GM04503 (cell line): Measurements from ENCODE around the gene IFT43.
"Not testable (repeated sequence)": the region's sequence is repeated elsewhere in the genome, so short reads cannot be mapped to it uniquely, and the experiment has no call there.

Source experiments
- DNase-seq: peaks from one replicate; pipeline ENCODE4 v3.0.0-alpha.2; 2012; ENCODE audit warnings: low read depth

IFT43 gene

DNA sequence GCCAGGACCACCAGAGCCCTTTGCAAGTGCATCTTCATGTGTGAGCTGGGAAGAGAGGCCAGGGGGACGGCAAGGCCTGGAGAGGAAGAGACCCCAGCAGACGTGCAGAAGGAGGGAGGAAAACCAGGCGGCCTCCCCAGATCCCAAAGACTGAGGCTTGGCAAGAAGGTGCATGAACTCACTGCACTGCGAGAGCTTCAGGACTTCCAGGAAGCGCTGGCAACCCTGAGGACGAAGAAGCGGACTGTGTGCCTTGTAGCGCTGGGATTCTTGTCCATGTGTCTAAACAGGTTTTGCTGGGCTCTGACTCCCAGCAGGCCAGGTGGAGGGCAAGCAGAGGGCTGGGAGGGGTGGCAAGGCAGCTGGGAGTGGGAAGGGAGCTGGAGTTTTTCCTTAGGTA lies 4.7 kb upstream of the IFT43 start:
- DNase-seq = no peak

DNA sequence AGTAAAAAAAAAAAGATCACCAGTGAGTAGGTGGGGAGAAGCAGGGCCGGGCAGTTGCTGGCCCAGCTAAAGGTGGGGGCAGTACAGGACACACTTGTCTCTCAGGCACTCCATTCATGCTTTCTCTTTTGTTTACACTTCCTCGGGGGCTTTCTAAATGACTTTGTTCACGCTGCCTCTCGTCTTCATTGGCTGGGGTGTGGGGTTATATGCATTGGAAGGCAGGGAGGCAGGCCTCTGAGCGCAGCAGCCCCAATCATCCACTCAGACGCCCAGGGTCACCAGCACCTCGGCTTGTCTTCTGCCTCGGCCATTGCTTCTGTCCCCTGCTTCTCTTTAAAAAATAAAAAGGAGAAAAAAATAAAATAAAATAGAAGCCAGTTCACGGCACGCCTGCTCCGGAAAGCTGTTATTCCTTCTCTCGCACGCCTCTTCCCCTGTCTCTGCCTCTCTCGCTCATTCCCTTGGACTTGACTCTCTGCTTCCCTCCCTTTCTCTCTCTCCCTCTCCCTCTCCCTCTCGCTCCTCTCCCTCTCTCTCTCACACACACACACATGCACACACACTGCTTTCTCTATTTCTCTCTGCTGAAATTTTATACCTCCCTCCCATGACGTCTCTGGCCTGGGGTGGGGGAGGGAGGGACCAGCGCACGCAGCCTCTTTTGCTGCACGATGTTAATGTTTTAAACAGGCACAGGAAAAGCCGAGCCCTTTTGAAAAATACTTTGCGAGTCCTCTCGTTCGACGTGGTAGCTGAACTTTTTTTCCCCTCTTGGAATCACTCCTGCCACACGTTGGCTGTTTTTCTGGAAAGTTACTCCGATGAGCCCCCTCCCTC lies 3.9 kb upstream of the IFT43 start, which contains the start of gene TGFB3:
Gene TGFB3, minus strand, starts transcription at position 570 of the 840 bp plus-strand sequence. CDS start 1,102 bp downstream, outside the sequence.
- DNase-seq = peak; percentile 68

DNA sequence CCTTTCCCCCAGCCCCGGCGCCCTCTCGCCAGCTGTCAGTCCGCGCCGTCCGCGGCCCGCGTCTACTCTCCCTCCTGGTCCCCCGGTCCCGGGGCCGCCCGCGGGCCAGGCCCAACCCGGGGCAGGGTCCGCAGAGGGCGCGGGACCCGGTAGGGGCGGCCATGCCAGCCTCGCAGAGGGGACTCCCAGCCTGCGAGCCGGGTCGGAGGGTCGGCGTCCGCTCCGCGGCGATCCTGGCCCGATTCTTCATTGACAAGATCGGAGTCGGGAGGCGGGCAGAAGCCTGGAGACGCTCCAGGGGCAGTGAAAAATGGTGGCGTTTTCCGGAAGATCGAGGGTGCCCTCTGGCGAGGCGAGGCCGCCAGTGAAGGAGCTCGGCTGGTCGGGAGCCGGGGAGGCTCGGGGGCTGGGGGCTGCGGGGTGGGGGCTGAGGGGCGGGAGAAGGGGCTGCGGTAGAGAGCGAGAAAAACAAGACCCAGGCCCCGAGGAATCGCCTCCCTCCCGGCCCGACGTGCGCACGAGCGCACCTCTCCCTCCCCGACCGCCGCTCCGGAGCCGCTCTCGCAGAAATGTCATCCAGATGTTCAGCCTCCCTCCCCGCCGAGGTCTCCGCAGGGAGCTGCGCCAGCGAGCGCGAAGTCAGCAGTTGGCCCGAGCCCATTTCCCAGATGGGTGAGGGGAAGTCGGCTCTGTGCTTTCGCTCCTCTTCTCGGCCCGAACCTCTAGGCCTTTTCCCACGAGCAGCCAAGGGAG lies 3.1 kb upstream of the IFT43 start:
- DNase-seq = peak; percentile 20

DNA sequence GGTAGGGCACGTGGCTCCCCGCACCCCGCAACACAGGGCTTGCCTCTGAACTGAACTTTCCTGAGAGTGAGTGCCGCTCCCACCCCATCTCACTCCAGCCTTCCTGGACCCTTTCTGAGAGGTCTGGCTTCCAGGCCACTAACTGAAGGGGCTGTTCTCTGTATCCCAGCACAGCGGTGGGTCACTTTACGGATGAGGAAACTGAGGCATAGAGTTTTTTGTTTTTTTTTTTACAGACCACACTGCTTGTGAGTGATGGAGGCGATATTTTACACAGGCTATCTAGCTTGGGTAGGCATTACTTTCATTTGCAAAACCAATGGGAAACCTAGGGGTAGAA lies 2.6 kb upstream of the IFT43 start:
- DNase-seq = no peak

DNA sequence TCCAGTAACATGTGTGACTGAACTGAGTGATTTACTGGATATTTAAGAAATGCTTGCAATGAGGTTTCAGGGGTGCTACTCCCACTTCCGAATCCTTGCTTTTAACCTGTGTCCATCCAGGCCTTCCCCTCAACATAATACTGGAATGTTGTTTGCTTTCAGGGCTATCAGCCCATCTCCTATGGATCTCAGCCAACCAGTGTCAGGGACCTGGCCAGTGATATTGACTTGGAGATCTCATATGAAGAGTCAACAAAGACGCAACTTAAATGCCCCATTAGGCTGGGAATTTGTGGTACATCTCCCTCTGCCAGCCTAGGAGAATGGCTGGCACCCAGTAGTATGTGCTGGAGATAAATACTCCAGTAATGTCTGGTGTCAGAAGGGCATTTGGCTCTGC lies 889 bp upstream of the IFT43 start:
- DNase-seq = no peak

DNA sequence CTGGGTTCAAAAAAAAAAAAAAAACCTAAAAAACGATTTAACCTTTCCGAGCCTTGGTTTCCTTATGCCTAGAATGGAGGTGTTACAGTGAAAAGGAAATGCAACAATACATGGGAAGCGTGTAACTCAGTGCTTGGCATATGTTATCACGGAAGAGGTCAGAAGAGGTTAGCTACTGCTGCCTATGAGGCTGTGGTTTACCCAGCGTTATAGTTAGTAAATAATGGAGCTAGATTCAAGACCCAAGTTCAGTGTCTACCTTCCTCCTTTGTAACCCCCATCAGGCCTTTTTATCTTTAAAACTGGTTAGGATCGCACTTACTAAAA lies 839 bp downstream of the IFT43 start:
- no peak for DNase-seq

DNA sequence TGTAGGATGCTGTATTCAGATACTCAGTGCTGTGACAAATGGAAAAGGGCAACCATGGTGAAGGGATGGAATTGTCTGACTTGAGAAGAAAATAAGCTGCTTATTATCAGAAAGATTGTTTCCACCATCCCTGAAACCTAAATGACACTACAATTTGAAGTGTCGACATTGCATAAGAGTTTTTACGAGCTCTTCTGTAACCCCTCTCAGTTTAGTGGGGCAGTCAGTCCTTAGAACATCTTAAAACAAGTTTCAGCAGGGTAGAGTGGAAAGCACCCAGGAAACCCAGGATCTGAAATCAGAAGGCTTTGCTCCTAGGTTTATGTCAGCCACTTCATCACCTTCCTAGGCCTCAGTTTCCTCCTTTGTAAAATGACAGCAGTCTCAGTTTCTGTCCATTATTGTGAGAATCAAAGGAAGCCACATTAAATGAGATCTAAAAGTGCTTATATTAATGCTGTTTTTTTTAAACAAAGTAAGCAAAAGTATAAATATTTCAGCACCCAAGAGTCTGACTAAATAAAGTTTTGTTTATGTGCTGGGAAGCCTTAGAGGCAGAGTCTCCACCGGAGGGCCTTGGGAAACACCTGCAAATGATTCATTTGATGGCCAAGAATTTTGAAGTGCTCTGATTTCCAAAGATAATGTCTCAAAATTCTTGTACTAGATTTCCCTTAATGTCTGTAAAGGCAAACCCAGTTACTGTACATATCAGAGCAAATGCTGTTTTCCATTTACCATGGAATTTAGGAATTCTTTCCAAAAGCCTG lies 1.8 kb downstream of the IFT43 start:
- no peak for DNase-seq

DNA sequence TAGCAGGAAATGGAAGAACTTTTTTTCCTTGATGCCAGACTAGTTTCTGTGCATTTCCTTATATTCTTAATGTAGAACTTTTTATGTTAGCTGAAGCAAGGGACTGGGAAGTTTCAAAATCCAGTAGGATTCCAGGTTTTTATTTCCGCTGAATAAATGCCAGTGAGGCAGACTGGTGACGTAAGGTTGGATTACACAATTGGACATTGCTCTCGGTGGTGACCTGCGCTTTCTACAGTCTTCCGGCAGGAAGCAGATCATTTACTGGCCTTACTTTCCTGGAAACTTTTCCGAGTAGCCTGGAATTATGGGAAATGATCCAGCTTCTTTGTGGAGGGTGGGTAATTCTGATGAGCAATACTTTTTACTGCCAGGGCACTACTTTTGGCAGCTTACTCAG lies 3.6 kb downstream of the IFT43 start:
- DNase-seq = peak; percentile 45

DNA sequence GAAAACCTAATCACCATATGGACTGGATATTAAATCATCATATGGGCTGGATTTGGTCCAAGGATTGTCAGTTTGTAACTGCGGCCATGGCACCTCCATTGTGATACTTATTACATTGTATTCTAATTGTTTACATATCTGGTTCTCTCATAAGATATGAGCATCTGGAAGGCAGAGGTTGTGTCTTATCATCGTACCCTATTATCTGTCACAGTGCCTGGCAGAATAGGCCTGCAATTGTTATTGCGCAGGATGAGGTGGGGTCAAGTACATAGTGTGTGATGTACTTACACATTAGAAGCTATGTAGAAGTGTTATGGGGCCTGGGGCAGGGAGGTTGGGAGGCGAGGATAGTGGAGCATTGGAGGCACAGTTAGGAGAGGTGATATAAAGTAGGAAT lies 4.7 kb downstream of the IFT43 start:
- no peak for DNase-seq

DNA sequence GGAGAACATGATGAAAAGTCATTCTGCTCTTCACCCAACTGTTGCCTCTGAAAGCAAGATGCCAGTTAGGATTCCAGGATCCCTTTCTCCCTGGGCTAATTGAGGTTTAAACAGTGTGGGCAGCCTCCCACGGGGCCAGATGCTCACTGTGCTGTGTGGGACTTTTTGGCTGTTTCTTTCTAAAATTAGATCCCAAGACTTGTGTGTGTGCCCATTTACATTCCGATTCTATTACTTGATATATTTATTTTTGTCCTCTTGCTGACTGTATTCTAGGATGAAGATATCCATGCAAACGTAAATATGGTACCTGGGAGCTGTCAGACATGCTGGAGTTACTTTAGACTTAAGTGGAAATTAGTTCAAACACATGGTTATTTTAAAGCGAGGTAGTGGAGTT lies 6.2 kb downstream of the IFT43 start:
- peak; percentile 33 for DNase-seq

DNA sequence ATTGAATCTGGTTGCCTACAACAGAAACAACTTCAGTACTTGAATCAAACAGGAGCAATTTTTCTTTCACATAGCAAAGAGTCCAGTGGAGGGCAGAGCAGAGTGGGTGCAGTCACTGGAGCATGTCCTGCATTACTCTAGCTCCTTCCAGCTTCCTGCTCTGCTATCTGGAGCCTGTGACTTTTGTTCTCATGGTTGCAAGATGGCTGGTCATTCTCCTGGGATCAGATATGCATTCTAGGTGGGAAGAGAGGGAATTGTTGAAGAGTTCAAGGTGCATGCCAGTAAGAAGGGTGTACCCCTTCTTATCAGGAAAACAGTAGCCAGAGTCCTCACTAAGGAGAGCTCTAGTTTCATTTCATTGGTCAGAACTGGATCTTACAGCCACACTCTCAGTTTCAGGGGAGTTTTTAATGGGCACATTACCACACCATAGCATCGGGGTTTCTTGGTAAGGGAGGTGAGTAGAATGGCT lies 8.0 kb downstream of the IFT43 start:
- DNase-seq = no peak

DNA sequence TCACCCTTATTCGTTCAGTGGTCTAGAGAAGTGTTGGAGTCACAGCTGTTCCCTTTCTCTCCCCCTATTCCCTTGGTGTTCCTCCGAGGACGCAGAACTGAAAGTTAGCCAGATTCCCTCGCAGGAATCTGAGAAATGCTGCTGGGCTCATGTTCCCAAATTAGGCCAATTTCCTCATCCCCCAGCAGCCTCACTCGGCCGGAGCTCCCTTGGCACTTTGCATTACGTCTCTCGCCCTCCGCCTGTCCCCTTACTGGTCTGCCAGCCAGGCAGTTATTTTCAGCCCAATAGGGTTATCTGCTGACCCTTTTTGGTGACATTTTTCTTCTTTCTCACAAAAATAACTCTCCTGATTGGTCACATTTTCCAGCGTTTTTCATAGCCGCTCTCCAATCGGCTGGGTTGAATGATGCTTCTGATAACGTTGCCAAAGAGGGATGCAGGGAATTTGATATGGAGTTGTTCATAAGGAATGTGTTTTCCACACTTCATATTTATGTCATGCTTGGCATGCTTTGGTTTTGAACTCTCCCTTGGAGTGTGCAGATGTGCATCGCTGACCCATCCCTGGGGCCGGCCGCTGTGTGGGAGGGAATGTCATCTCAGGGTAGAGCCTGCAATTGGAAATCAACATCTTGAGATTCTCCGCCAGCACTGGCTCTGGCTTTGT lies 9.9 kb downstream of the IFT43 start:
- DNase-seq = peak; percentile 67

DNA sequence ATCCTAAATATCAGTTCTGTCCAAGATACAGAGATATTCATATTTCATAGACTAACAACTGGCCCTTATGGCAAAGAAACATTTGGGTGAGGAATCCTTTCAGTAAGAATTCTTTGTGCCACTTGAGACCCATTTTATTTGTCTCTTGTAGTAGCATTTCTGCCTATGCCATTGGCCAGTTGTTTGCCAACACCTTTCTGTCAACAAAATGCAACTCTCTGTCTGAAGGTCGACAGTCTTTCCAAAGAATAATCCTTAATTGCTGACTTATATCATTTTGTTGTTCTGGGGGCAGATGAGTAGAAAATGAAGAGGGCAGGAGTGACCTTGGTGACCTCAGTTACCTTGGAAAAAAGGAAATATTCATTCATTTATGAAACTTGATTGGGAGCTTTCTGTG lies 10.9 kb downstream of the IFT43 start:
- DNase-seq = no peak

DNA sequence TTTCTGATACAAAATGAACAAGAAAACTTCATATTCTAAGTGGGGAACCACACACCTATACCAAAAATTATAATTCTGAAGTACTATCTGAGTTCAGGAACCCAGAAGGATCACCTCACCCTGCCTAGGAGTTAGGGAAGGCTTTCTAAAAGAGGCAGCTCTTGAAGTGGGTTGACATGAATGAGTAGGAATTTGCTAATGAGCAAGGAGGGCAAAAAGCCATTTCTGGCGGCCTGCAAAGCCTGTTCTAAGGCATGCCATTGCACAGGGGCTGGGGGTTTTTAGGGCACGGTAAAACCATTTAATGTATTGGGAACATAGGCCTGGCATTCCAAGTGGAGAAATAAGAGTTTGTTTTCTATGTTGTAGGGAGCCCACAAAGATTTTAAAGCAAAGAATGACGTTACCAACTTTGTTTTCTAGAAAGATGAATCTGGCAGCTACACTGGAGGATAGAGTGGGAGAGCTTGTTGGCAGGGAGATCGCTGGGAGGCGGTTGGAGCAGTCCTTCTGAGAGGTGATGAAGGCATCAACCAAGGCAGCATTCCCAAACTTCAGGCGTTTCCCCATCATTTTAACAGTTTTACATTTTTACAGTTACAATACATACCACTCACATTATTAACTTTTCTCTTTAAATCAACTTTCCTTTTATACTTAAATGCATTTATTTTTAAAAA lies 14.1 kb downstream of the IFT43 start:
- DNase-seq = no peak

DNA sequence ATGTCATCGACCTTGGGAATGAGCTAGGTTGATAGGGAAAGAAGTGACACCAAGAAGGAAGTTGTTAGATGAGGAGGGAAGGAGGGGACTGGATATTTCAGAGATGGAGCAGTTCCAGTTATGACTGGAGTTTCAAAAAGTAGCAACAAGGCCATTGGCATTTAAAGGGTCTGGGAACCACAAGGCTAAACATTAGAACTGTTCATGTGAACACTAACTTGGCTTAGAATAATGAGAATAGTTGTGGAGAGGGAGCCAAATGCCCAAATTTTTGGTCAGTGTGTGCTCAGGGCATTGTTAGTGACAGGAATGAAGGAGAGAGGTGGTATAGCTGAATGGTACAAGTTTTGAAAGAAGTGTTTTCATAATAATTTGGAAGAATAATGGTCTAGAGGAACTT lies 16.8 kb downstream of the IFT43 start:
- no peak for DNase-seq

DNA sequence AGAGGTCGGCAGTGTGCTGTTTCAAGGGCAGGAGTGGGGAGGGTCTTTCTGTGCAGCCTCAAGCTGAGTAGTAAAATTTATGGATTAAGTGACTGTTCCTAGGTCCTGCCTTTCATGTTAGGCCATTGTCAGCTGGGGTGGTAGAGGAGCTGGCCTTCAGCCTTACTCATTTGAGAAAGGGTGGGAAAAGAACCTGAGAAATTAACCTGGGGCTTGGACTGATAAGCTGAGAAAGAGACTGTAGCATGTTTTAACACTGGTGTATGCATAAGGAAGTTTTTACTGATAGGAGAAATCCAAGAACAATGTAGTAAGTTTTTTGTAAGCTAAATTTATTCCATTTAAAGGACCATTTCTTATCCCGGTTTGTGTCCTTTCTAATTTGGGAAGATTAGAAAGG lies 20.7 kb downstream of the IFT43 start:
- DNase-seq = no peak

DNA sequence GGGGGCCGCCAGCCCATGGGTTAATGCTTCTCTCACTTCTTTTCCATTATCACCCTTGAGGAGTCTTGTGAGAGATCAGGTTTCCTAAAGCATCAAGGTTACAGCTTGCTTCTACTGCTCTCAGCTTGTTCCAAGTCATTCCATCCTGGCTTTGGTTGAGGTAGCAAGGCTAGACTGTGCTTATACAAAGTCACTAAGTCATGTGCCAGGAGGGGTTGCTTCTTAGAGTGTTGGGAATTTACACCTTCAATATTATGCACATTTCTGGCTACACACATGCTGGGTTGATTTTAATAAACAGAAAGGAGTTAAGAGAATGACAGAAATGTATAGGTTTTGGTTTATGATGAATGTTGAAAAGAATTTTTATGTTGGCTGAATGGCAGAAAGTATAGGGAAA lies 21.8 kb downstream of the IFT43 start:
- DNase-seq = no peak

DNA sequence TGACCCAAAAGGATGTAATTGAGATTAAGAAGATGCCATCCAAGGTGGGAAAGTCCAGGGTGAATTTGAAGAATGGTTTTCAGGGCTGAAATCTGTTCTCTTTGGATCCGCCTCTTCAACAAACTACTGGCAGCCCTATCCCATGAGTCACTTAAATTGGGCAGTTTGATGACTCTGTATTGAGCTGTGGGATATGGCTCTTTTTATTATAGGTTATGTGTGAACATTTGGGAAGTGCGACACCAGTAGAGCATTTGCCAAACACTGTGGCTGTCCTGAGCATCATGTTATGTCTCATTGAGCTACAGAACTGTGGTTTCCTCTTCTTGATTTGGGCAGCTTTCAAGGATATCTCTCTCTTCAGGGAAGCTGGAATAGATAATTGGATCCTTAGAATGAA lies 22.3 kb downstream of the IFT43 start:
- no peak for DNase-seq

DNA sequence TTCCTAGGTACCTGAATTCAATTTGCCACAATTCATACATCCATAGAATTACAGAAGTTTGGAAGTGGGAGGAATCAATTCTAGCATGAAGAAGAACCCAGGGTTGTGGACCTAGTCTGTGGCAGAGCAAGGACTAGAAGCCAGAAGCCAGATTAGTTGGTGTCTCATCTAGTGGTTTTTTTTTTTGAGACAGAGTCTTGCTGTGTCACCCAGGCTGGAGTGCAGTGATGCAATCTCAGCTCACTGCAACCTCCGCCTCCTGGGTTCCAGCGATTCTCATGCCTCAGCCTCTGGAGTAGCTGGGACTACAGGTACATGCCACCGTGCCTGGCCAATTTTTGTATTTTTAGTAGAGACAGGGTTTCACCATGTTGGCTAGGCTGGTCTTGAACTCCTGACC lies 24.1 kb downstream of the IFT43 start:
- DNase-seq = not testable (repeated sequence)

DNA sequence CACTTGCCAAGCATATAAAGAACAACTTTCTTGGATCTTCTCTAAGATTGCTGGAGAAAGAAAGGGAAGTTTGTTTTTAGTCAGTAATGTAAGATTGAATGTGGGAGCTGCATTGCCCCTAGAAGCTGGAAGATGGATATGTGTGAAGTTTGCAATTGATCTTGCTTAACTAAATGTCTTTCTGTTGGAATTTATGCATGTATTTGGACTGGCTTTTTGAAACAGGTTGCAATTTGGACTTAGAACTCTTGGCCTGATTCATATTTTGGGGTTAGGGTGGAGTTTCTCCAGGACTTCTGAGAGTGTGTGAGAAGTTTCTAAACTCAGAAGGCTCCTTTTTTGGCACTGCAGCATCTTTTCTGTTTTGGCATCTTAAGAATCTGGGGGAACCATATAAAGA lies 26.4 kb downstream of the IFT43 start:
- DNase-seq = no peak

DNA sequence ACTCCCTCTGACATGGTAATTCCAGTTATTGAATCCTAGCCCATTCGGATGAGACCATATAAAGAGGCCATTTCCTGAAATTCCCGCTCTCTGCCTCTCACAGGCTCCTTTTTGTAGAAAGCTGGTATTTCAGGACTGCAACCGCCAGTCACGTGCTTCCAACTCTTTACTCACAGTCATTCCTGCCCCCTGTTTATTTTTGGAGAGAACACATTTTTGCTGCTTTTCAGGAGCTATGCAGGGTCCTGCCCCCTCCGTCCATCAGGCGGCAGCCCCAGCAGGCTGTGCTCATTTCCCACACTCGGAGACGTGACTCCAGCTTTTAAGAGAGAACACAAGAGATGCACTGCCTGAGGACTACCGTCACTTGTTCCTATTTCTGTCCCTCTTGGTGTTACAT lies 26.8 kb downstream of the IFT43 start:
- no peak for DNase-seq

DNA sequence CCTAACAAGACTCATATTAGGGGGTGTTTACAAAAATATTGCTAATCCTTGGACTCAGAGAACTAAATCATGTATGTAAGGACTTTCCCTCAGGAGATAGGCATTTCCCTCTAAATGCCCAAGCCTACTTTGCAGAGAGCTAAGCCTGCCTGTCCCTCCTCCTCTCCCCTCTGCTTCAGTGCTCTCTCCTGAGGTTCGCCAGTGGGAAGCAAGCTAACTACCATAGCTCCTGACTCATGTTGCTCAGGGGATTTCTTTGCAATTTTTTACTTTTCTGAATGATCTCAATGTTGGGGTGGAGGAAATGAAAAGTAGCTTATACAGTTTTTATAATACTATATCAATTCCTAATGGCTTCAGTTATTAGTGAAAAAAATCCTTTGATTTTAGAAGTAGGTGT lies 29.6 kb downstream of the IFT43 start:
- no peak for DNase-seq
